ENCODE data around the gene SMARCAD1.

GRCh38 chr4:94276204-94276603 is 68.5 kb downstream of the SMARCAD1 start:
- no peak for TF ChIP-seq CTCF (conservative IDR thresholded peaks at IDR 0.05 in 1 of 2, IDR thresholded peaks at IDR 0.05 in 1 of 2; ENCODE audit: extremely low read depth in 1 of 2, insufficient read depth in 1 of 2, low read depth in 1 of 2, low read length in 2 of 2)
- TF ChIP-seq EZH2 (IDR thresholded peaks at IDR 0.05; ENCODE audit: borderline replicate concordance, low read length), result no peak
